Measurements from ENCODE around the gene NR6A1. TPM values are rescaled to one million over a fixed set of nuclear protein-coding genes. Genes with fewer than 3 reads are reported as not detected.

NR6A1 gene
- total RNA-seq, 2 experiments from 2014 or later: 0.82 to 1.1 TPM

- ChIA-PET POLR2A (no interaction called here), CTCF (interaction anchor here (0.7 to 1.7 kb wide), 3 partner anchors 10 to 923 kb away, joined by 3 to 5 read pairs (median 4); no protein-coding TSS in a partner anchor)
- DNase-seq (no peak), ATAC-seq (no peak)
- Mint-ChIP-seq H3K9me3 (ENCODE audit: low read depth) (no peaks in the 10 kb centered on the region), H3K36me3 (ENCODE audit: low read depth) (no peaks in the 10 kb centered on the region), H3K4me1 (no peaks in the 10 kb centered on the region), H3K27ac (no peak overlapping the region), H3K27me3 (peaks cover 10% of the 10 kb centered on the region), H3K4me3 (no peak overlapping the region)
- intact Hi-C loops (cut with DNase I, micrococcal nuclease): no loop called here
Observed at GRCh38 chr9:124683043-124683442, 88.1 kb downstream of the NR6A1 start.

- Mint-ChIP-seq H3K36me3 (ENCODE audit: low read depth) (no peaks in the 10 kb centered on the region), H3K4me3 (no peak overlapping the region), H3K9me3 (ENCODE audit: low read depth) (no peaks in the 10 kb centered on the region), H3K4me1 (no peaks in the 10 kb centered on the region), H3K27ac (no peak overlapping the region), H3K27me3 (peaks cover 10% of the 10 kb centered on the region)
- ChIA-PET CTCF (interaction anchor here (0.5 to 1.5 kb wide), 5 partner anchors 16 to 1035 kb away, joined by 3 read pairs; no protein-coding TSS in a partner anchor), POLR2A (no interaction called here)
- DNase-seq (no peak), ATAC-seq (no peak)
- intact Hi-C loops (cut with DNase I, micrococcal nuclease): no loop called here
Observed at GRCh38 chr9:124680714-124681390, 90.3 kb downstream of the NR6A1 start.

DNA sequence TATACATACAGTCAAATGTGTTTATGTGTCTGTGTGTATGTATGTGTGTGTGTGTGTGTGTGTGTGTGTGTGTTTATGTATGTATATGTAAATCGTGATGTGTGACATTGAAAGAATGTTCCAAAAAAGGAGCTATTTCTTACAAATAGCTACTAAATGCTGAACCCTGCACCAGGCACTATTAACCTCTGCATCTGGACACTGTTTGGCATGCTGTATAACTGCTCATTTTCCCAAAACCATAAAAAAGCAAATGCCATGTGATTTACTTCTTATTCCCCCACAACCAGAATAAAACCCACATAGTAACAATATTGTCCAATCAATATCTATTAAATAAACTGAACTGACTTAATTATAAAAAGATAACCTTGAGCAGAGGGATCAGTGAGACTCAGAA lies 91.1 kb downstream of the NR6A1 start:
- no peak overlapping the region for H3K27ac Mint-ChIP-seq

DNA sequence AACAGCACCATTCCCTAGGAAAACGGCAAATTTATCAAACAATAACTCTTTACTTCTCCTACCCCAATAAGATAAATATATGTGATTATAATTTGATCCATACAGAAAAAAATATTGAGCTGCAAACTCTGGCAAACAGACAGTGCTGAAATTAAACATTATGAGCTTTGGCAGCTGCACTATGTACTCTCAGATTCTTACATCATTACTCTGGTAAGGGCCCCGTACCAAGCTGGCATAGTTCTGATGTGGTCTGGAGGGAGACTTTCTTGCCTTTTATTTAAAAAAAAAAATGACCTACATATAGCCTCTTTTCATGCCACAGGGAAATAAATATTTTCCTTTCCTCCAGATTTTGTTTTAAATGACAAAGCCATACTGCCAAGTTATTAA lies 95.0 kb downstream of the NR6A1 start:
- no peaks in the 10 kb centered on the region for H3K36me3 Mint-ChIP-seq (ENCODE audit: low read depth)
- no peak for ATAC-seq

More for the DNA sequence above, 91.1 kb downstream of the NR6A1 start:
- Mint-ChIP-seq H3K4me3 (no peak overlapping the region), H3K4me1 (no peaks in the 10 kb centered on the region), H3K27me3 (peaks cover 10% of the 10 kb centered on the region), H3K9me3 (ENCODE audit: low read depth) (no peaks in the 10 kb centered on the region), H3K36me3 (ENCODE audit: low read depth) (no peaks in the 10 kb centered on the region)
- ATAC-seq (no peak), DNase-seq (no peak)
- CTCF ChIA-PET: interaction anchor here (0.6 to 1.5 kb wide), 4 partner anchors 16 to 93 kb away, joined by 3 read pairs; no protein-coding TSS in a partner anchor
- POLR2A ChIA-PET: no interaction called here
- intact Hi-C loops (cut with DNase I, micrococcal nuclease): no loop called here

GRCh38 chr9:124675261-124676158 lies 95.6 kb downstream of the NR6A1 start:
- no peak overlapping the region for H3K27ac Mint-ChIP-seq
- no peak overlapping the region for H3K4me3 Mint-ChIP-seq
- H3K9me3 Mint-ChIP-seq (ENCODE audit: low read depth): peaks cover 3% of the 10 kb centered on the region
- ATAC-seq: no peak
- peaks cover 2% of the 10 kb centered on the region for H3K27me3 Mint-ChIP-seq
- peaks cover 15% of the 10 kb centered on the region for H3K4me1 Mint-ChIP-seq
- ChIA-PET POLR2A (no interaction called here), CTCF (interaction anchor here (0.5 to 2.6 kb wide), 4 partner anchors 24 to 95 kb away, joined by 3 to 12 read pairs (median 4); no protein-coding TSS in a partner anchor)
- H3K36me3 Mint-ChIP-seq (ENCODE audit: low read depth): no peaks in the 10 kb centered on the region
- intact Hi-C loops (cut with DNase I, micrococcal nuclease): no loop called here
- DNase-seq: no peak

More for the DNA sequence above, 95.0 kb downstream of the NR6A1 start:
- POLR2A ChIA-PET: interaction anchor here (0.7 kb wide), 1 partner anchor 143 kb away, joined by 4 read pairs; no protein-coding TSS in a partner anchor
- no peak overlapping the region for H3K4me3 Mint-ChIP-seq
- no peak for DNase-seq
- peaks cover 4% of the 10 kb centered on the region for H3K27me3 Mint-ChIP-seq
- H3K4me1 Mint-ChIP-seq: peaks cover 15% of the 10 kb centered on the region
- peaks cover 3% of the 10 kb centered on the region for H3K9me3 Mint-ChIP-seq (ENCODE audit: low read depth)
- CTCF ChIA-PET: interaction anchor here (0.6 to 2.6 kb wide), 4 partner anchors 23 to 67 kb away, joined by 3 to 12 read pairs (median 4); no protein-coding TSS in a partner anchor
- intact Hi-C loops (cut with DNase I, micrococcal nuclease): no loop called here
- no peak overlapping the region for H3K27ac Mint-ChIP-seq

DNA sequence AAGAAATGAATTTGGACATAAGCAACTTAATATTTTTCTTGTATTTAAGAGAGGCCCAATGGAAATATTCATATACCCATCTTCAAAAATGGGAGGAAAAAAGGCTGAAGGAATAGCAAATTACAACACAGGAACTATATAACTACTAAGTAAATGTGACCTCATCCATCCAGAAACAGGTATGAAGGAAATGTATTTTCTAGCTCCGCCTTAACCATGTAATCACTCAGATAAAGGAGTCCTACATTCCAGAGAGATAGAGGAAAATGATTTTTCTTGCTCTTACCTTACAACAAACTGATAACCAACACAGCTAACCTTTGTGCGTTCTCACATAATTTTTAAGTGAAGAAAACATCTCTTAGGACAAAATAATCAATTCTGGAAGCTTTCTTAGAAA lies 96.5 kb downstream of the NR6A1 start:
- ATAC-seq: no peak
- ChIA-PET POLR2A (no interaction called here), CTCF (interaction anchor here (0.5 to 0.6 kb wide), 2 partner anchors 96 to 1718 kb away, joined by 3 to 4 read pairs; no protein-coding TSS in a partner anchor)
- H3K27ac Mint-ChIP-seq: no peak overlapping the region
- H3K4me3 Mint-ChIP-seq: no peak overlapping the region
- peaks cover 15% of the 10 kb centered on the region for H3K4me1 Mint-ChIP-seq
- intact Hi-C loops (cut with DNase I, micrococcal nuclease): no loop called here
- H3K9me3 Mint-ChIP-seq (ENCODE audit: low read depth): peaks cover 3% of the 10 kb centered on the region
- H3K36me3 Mint-ChIP-seq (ENCODE audit: low read depth): no peaks in the 10 kb centered on the region
- DNase-seq: no peak
- peaks cover 2% of the 10 kb centered on the region for H3K27me3 Mint-ChIP-seq

GRCh38 chr9:124673063-124673462 lies 98.0 kb downstream of the NR6A1 start:
- DNase-seq (no peak), ATAC-seq (no peak)
- Mint-ChIP-seq H3K27ac (no peak overlapping the region), H3K4me3 (no peak overlapping the region), H3K4me1 (peaks cover 15% of the 10 kb centered on the region), H3K9me3 (ENCODE audit: low read depth) (peaks cover 3% of the 10 kb centered on the region), H3K36me3 (ENCODE audit: low read depth) (no peaks in the 10 kb centered on the region), H3K27me3 (no peaks in the 10 kb centered on the region)
- ChIA-PET POLR2A (interaction anchor here (0.7 kb wide), 1 partner anchor 768 kb away, joined by 5 read pairs; no protein-coding TSS in a partner anchor), CTCF (no interaction called here)
- intact Hi-C loops (cut with DNase I, micrococcal nuclease): no loop called here

DNA sequence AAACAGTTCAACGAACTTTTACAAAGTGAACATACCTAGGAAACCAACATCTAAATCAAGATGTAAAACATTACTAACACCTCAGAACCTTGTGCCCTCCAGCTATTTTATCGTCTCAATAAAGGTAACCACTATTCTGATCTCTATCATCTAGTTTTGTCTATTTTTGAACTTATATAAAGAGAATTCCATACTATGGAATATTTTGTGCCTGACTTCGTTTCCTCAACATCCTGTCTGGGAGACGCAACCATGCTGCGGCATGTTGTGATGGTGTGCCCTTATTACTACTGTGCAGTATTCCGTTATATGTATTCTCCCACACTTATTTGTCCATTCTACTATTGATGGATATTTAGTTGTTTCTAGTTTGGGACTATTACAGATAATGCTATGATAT lies 99.2 kb downstream of the NR6A1 start:
- POLR2A ChIA-PET: no interaction called here
- ATAC-seq: no peak
- CTCF ChIA-PET: interaction anchor here (0.6 to 1.0 kb wide), 2 partner anchors 40 to 166 kb away, joined by 3 read pairs; no protein-coding TSS in a partner anchor
- H3K9me3 Mint-ChIP-seq (ENCODE audit: low read depth): peaks cover 3% of the 10 kb centered on the region
- peaks cover 15% of the 10 kb centered on the region for H3K4me1 Mint-ChIP-seq
- DNase-seq: no peak
- H3K36me3 Mint-ChIP-seq (ENCODE audit: low read depth): no peaks in the 10 kb centered on the region
- intact Hi-C loops (cut with DNase I, micrococcal nuclease): no loop called here
- H3K27me3 Mint-ChIP-seq: no peaks in the 10 kb centered on the region
- H3K27ac Mint-ChIP-seq: no peak overlapping the region
- no peak overlapping the region for H3K4me3 Mint-ChIP-seq

- H3K36me3 Mint-ChIP-seq (ENCODE audit: low read depth): no peaks in the 10 kb centered on the region
- ATAC-seq (no peak), DNase-seq (no peak)
- no peaks in the 10 kb centered on the region for H3K9me3 Mint-ChIP-seq (ENCODE audit: low read depth)
- intact Hi-C loops (cut with DNase I, micrococcal nuclease): no loop called here
- H3K4me3 Mint-ChIP-seq: no peak overlapping the region
- no peaks in the 10 kb centered on the region for H3K4me1 Mint-ChIP-seq
- POLR2A ChIA-PET: no interaction called here
- no peaks in the 10 kb centered on the region for H3K27me3 Mint-ChIP-seq
- H3K27ac Mint-ChIP-seq: no peak overlapping the region
- CTCF ChIA-PET: no interaction called here
Observed at GRCh38 chr9:124666642-124667041, 104.5 kb downstream of the NR6A1 start.

- ATAC-seq (no peak), DNase-seq (no peak)
- Mint-ChIP-seq H3K36me3 (ENCODE audit: low read depth) (no peaks in the 10 kb centered on the region), H3K27me3 (peaks cover 2% of the 10 kb centered on the region), H3K4me3 (no peak overlapping the region), H3K9me3 (ENCODE audit: low read depth) (no peaks in the 10 kb centered on the region), H3K4me1 (peaks cover 2% of the 10 kb centered on the region), H3K27ac (no peak overlapping the region)
- ChIA-PET CTCF (interaction anchor here (0.6 to 1.3 kb wide), 2 partner anchors 48 to 61 kb away, joined by 3 read pairs; no protein-coding TSS in a partner anchor), POLR2A (no interaction called here)
- intact Hi-C loops (cut with DNase I, micrococcal nuclease): no loop called here
Observed at GRCh38 chr9:124665391-124666058, 105.6 kb downstream of the NR6A1 start.

- no peak overlapping the region for H3K27ac Mint-ChIP-seq
- intact Hi-C loops (cut with DNase I, micrococcal nuclease): no loop called here
- ATAC-seq (no peak), DNase-seq (no peak)
- ChIA-PET POLR2A (no interaction called here), CTCF (interaction anchor here (0.6 to 1.0 kb wide), 3 partner anchors 16 to 48 kb away, joined by 3 to 4 read pairs (median 4); no protein-coding TSS in a partner anchor)
- H3K9me3 Mint-ChIP-seq (ENCODE audit: low read depth): no peaks in the 10 kb centered on the region
- H3K27me3 Mint-ChIP-seq: peaks cover 2% of the 10 kb centered on the region
- no peaks in the 10 kb centered on the region for H3K36me3 Mint-ChIP-seq (ENCODE audit: low read depth)
- peaks cover 11% of the 10 kb centered on the region for H3K4me1 Mint-ChIP-seq
- H3K4me3 Mint-ChIP-seq: no peak overlapping the region
Observed at GRCh38 chr9:124664143-124664542, 107.0 kb downstream of the NR6A1 start.

Data from activated CD4-positive, alpha-beta T cell treated with anti-CD3 and anti-CD28 coated beads for 36 hours (primary cell).